GM12874 (cell line): ENCODE results near the gene GNAS-AS1.

ENCODE experiments used
- TF ChIP-seq, protein P1 (sequence below): IDR thresholded peaks from 2 replicates; pipeline ENCODE4 v1.5.1; 2011; ENCODE audit warnings: low read depth, mild to moderate bottlenecking, control low read depth, low read length, moderate library complexity; ENCODE audit not compliant: insufficient read depth

The GNAS-AS1 gene

DNA sequence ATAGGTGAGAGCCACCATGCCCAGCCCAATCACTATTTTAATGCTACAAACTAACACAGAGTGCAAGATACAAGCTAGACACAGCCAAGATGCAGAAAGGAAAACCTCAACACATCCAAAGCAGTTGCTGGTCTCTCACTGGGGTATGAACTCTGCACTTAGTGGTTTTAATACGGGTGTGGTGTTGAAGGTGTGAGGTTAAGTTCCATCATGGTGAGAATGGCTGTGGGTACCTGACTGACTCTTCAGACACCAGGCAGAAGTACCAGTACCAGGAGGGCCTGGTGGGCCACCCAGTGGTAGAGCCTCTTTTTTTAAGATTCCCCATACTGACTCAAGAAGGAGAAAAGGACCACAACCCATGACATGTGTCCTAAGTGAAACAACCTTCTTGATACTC, 13.0 kb downstream of the GNAS-AS1 start:
- TF ChIP-seq, protein P1, sequence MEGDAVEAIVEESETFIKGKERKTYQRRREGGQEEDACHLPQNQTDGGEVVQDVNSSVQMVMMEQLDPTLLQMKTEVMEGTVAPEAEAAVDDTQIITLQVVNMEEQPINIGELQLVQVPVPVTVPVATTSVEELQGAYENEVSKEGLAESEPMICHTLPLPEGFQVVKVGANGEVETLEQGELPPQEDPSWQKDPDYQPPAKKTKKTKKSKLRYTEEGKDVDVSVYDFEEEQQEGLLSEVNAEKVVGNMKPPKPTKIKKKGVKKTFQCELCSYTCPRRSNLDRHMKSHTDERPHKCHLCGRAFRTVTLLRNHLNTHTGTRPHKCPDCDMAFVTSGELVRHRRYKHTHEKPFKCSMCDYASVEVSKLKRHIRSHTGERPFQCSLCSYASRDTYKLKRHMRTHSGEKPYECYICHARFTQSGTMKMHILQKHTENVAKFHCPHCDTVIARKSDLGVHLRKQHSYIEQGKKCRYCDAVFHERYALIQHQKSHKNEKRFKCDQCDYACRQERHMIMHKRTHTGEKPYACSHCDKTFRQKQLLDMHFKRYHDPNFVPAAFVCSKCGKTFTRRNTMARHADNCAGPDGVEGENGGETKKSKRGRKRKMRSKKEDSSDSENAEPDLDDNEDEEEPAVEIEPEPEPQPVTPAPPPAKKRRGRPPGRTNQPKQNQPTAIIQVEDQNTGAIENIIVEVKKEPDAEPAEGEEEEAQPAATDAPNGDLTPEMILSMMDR, result no peak

DNA sequence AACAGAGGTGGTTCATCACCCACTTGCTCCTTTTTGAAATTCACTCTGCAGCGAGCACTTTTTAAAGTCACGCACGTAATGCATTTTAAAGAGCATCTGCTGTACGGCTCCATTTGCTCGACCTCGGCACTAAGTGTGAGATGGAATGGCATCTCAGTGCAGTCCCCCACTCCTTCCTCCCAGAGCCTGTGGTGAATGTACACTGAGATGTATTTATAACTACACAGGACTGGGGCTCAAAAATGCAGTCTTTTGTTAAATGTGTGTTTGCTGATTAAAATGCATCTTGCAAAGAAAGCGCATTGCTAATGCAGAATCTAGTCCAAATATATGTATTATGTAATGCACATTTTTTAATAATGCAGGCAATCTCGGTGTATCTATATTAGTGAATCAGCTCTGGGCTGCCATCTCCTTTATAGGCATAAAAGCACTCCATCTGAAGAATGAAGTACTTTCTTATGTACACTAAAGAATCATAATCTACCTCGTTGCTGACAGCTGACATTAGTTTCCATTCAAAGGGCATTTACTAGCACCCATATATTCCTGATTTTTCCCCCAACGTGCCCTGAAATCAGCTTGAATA, 14.0 kb downstream of the GNAS-AS1 start:
- TF ChIP-seq, protein P1, result no peak

DNA sequence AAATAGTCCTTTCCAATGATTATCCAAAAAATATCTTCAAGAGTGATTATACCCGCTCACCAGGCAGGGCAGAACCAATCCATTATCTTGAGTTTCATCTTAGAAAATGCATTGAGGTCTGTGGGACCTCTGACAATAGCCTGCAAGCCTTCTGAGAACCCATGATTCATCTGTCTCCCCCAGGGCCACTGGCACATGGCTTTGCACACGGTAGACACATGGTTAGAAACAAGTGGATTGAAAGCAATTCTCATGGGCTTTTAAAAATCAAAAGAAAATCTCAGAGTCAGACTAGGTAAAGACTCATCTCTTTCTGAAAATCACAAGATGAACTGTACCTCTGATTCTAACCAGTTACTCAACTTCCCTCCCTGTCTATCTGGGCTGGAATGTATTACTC, 15.5 kb downstream of the GNAS-AS1 start:
- TF ChIP-seq, protein P1, result no peak

DNA sequence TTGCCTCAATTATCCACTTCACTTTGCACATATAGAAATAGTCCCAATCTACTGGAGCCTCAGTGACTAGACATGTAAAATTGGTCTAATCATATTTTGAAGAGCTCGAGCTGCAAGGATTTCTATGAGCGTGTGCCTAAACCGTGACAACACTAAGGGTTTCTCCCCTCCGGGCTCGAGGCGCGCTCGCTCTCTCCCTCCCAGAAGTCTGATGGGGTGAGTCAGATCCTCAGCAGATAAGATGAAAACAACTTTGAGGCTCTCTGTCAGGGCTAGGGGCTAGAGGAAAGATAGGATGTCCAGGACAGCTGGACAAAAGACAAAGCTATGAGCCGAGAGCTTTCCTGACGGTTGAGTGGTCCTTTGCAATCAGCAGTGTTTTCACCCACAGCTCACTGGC, 16.8 kb downstream of the GNAS-AS1 start:
- TF ChIP-seq, protein P1, result no peak

DNA sequence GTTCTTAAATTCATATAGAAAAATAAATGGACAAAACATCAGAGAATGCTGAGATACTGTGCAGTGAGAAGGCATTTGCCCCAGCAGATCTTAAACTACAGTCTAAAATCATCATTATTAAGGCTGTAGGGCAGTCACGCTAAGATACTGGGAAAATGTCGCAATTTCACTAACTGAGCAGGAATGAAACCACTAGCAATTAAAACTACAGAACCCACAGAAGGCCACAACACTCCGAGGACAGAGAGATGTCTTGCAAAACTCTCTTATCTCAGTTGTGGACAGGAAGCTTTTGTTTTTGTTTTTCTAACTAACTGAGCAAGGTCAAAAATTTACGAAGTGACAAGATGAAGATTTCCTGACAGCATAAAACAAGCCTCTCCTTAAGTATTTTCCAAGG, 18.2 kb downstream of the GNAS-AS1 start:
- TF ChIP-seq, protein P1, result no peak

DNA sequence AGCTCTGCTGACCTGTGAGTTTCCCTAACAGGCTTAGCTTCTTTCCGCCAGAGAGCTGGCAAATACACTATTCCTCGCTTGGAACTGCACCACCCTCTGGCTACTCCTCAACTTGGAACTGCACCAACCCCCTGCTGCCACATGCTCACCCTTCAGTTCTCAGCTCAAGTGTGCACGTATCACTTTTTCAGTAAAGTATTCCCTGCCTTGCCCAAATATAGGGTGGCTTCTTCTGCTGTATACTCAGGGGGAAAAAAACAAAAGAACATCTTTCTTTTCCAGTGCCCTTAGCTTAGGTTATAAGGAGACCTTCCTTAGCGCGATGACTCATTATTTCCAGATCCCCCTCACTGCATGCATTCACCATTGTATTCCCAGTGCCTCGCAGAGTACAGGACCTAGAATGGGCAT, 21.2 kb downstream of the GNAS-AS1 start:
- TF ChIP-seq, protein P1, result no peak

DNA sequence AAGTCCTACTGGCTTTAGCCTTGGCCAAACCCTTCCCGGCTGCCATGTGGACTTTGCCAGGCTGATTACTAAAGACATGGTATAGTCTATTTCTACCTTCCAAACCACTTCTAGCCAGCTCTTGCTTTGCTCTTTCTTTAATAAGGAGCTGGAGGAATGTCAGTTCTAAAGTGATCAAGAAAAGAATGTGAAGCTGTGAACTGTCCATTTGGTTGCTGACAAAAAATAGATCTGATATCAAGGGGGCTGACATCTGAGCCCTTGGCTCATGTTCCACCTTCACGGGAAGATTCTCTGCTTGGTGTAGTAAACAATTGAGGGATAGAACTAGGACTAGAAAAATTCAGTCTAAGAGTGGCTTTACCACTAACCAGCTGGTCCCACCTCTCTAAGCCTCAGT, 22.6 kb downstream of the GNAS-AS1 start:
- TF ChIP-seq, protein P1, result no peak

DNA sequence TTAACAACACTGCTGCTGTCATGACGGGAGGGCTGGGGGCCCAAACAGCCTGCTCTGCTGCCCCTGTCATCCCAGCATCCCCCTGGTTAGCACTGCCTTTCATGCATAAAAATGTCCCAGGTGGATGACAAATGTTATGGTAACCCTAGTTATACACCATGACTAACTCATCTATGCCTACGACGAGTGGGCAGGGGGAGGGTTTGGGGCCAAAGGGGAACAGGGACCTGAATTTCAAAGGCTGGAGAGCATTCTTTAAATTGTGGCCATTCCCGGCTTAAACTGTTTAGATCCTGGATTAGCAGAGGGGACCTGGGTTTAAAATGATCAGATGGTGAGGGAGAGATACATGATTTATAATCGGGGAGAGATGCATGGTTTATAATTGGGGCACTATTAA, 24.4 kb downstream of the GNAS-AS1 start:
- TF ChIP-seq, protein P1, result no peak
